HG02885 (cell line): ENCODE data around the gene ZBTB43.

ENCODE experiments used
- ATAC-seq: cut with Tn5 transposase; IDR thresholded peaks from one replicate; pipeline ENCODE4 v1.9.1; 2021; ENCODE audit warnings: mild to moderate bottlenecking; ENCODE audit not compliant: unreplicated experiment, poor library complexity

The ZBTB43 gene

DNA sequence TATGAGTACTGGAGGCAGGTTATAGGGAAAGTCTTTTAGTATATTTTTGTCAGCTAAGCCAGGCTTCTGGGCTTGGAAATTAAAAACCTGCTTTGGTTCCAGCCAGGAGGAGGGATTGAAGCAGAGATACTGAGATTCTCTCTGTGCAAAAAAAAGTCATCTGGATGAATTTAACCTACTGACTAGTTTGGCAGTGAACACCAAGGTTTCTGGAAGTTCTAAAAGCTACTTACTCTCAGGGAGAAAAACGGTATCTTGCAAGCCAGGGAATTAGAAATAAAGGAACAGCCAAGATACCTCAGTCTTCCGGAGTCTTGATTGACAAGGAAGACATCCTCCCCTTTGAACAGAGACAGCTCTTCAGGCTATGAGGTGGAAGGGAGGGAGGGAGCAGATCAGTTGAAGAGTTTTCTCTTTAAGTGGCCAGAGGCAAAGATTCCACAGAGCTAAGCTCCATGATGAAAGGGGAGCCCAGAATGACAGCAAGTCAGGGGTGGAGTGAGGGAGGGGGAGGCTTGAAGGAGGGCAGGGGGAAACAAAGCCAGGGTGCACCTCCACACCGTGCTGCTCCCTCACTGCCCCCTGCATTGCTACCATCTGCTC, 47.3 kb downstream of the ZBTB43 start:
- ATAC-seq = no peak

DNA sequence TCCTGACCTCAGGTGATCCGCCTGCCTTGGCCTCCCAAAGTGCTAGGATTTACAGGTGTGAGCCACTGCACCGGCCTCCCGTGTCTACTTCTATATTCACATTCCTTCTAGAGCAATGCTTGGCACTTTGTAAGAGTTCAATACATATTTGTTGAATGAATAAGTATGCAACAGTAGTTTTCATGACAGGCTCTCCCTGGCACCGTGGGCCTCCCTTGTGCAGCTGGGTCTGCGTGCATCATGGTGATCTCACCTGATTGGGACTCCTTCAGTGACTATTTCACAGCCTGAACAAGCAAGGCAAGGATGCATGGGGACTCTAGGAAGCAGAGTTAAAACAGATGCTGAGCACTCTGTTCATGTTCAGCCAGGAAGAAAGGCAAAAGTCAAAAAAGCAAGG, 48.8 kb downstream of the ZBTB43 start:
- ATAC-seq = no peak

DNA sequence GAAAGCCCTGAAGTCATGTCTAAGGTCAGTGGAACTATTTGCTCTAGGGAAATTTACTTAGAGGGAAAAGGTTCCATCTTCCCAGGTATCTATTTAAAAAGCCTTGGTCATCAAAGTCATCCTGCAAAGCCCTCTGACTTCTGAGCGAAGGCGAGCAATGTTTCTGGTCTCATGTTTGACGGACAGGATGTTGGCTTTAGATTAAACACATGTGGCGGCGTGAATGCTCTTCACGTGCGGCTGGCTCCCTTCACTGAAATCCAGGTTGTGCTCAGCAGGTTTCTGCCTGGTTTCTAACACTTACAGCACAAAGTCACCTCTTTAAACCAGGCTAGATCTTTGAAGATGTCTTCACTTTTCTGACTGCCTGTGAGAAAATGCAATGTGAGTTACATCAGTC, 49.9 kb downstream of the ZBTB43 start:
- no peak for ATAC-seq

GRCh38 chr9:126856326-126856877, 51.6 kb downstream of the ZBTB43 start:
- no peak for ATAC-seq

GRCh38 chr9:126857261-126857960, 52.6 kb downstream of the ZBTB43 start:
- no peak for ATAC-seq

DNA sequence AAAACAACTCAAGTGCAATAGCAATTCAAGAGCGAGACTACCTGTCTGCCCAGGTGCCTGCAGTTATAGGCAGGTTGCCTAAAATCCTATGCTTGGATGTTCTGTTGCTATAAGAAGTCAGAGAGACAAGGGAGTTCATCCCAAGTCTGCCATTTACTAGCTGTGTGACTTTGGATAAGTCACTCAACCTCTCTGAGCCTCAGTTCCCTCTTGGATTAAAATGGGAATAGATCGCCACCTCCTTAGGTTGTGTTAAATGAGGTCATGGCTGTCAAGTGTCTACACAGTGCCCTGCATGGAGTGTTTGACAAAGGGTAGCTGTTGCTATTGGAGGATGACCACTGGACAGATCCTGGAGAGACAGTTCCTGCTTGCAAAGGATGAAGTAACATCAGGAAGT, 54.3 kb downstream of the ZBTB43 start:
- ATAC-seq = no peak

DNA sequence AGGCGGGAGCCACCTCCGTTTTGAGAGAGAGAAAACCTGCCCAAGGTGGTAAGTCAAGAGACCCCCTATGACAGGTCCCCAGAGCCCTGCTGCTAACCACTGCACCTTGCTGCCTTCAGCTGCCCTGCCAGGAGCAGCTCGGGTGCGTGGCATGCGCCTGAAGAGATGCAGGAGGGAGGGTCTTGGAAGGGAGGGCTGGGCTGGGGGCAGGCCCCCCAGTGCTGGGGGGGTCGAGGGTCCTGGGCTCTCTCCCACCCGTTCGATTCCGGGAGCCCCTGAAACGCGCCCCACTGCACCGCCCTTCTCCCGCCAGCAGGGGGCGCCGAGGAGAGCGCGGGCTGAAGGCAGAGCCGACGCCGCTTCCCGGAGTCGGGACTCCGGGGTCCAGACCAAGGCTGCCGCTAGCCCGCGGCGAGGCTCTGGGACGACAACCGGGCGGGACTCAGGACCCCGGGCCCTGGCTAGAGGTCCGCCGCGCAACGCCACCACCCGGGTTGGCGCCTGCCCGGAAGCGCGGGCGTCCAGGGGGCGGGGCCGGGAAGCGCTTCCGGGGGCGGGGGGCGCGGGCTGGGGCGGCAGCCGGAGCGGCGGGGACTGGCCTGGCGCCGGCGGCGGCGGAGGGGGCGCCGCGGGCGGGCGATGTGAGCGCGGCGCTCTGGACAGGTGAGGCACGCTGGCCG, 55.4 kb downstream of the ZBTB43 start, which contains the start of gene ZBTB34:
Gene ZBTB34 (plus strand): TSS at position 563 of the 680 bp plus-strand sequence. CDS start 18,761 bp downstream, outside the sequence.
- ATAC-seq = peak; percentile 72

GRCh38 chr9:126860757-126861466, 56.1 kb downstream of the ZBTB43 start:
- ATAC-seq = peak; percentile 34

DNA sequence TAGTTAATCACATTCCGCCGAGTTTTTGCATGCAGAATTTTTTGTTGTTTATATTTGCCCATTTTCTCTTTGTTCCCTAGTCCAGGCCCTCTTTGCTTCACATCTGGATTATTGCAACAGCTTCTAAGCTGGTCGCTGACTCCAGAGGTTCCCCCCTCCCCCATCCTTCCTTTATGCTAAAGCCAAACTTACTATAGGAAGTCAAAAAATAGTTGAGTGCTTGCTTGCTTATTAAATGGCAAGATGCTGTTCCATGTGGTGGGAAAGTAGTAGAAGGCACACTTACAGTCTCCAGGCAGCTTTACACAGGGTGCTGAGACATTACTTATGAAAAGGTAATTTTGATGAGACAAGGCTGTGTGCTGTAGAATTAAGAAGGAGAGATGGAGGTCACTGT, 56.9 kb downstream of the ZBTB43 start:
- ATAC-seq = no peak

DNA sequence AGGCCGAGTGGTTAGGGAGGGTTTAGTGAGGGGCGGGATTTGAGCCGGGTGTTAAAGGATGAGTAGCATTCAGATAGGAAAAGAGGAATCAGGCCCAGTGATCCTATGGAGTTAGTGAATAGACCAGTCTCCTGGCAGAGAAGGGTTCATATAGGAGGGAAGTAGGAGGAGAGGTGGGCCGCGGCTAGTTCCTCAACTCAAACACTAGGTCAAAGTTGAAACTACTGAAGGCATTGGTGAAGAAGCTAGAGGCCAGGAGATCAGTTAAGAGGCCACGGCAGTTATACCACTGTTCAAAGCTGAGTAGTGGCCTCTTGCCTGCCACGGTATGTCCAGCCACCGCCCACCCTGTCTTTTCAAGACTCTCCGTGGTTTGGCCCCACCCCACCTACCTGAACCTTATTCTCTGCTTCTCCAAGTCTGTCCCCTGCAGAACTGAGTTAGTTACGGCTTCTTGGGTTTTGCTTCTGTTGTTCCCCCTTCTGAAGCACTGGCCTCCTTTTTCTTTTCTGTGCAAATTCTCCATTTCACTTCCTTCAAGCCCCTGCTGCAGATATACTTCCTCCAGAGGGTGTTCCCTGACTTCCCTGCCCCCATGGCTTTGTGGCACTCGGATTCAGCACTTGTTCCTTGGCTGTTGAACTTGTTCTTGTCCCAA, 57.4 kb downstream of the ZBTB43 start:
- no peak for ATAC-seq

GRCh38 chr9:126864771-126865170, 59.9 kb downstream of the ZBTB43 start:
- ATAC-seq = no peak

- ATAC-seq = no peak
Observed at GRCh38 chr9:126869368-126869767, 64.5 kb downstream of the ZBTB43 start.

DNA sequence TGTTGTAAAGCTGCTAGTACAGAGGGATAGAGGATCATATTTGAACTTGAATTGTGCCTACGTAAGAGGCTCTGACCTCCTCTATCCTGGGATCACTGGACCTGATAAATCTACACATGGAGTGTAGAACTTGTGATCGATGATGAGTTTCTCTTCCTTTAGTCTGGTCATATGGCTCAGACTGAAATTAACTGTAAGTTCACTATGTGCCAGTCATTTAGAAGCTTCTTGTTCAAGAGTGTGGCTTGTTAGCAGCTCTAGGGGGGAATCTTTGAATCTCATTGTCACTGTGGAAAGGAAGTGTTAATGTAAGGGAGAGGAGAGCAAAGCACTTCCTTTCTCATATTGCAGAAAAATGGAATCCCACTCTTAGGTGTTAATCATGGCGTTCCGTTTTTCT, 67.7 kb downstream of the ZBTB43 start:
- ATAC-seq = no peak

DNA sequence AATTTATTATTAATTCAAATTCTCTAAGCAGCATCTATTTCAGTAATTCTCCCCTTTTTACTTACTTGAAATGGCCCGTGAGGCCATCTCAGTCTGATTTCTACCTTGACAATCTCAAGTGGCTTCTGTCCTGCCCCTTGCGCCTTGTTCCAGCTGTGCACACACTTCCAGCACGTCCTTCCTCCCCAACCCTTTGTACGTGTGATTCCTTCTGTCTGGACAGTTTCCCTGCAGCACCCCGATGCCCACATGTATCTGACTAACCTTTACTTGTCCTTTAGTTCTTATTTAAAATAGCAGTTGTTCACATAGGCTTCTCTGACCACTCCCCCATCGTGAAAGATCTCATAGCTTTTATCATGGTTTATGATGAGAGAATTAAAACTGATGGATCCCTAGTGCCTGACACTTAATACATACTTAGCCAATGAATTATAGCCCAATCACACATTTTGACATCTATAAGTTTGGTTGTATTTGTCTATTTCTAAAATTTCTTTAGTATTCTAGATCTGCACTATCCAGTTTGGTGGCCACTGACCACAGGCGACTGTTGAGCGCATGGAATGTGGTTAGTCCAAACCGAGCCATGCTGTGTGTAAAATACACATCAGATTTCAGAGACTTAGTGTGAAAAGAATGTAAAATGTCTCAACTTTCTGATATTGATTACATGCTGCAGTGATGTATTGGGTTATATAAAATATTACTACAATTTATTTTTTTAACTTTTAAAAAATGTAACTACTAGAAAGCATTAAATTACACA, 69.9 kb downstream of the ZBTB43 start:
- ATAC-seq = no peak

DNA sequence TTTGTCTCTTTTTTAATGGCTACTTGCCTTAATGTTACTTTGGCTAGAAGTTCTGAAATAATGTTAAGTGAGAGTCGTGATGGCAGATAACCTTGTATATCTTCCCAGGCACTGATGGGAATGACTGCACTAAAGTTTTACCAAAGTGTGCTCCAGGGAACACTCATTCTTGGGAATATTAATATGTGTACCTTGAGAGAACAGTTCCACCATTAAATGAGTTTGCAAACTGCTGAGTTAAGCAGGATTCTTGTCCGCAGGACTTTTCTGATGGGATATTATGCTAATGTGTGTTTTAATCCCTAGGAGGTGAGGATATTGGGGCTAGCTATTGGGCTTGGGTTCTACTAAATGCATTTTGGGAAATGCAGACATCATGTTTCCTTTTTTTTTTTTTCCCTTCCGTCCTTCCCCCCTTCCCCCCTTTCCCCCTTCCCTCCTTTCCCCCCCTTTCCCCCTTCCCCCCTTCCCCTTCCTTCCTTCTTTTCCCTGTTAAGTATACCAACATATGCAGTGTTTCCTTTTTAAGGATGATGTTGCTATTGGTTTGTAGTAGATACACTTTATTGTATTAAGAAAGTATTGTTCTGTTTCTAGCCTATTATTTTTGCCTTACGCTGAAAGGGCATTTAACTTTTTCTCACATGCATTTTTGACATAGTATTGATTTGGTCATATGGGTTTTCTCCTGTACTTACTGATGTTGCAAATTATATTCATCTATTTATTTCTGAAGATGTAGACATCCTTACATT, 71.1 kb downstream of the ZBTB43 start:
- no peak for ATAC-seq

- no peak for ATAC-seq
Observed at GRCh38 chr9:126876531-126876930, 71.7 kb downstream of the ZBTB43 start.

DNA sequence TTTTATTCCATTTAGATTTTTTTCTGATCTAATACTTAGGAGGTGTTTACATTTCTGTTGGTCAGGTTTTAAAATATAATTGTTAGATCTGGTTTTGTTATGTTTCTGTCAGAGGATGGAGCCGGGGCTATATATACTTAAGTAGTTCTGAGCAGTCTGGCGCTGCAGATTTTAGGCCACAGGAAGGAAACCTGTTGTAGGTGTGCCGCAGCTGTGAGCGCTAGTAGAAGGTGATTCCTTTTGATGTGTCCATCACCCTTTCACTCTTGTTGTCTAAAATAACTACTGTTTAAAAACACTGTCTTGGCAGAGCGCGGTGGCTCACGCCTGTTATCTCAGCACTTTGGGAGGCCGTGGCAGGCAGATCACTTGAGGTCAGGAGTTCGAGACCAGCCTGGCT, 72.6 kb downstream of the ZBTB43 start:
- ATAC-seq = no peak

GRCh38 chr9:126879288-126879687, 74.4 kb downstream of the ZBTB43 start:
- ATAC-seq = no peak
